ENCODE measurements around the gene PCK2.

- TF ChIP-seq POLR2A (IDR thresholded peaks at IDR 0.05; ENCODE audit: low read depth, low read length), result no peak
- no peak for TF ChIP-seq POLR2AphosphoS5 (IDR thresholded peaks at IDR 0.05; ENCODE audit: low read depth, low read length)
Observed at GRCh38 chr14:24144451-24144850, 50.3 kb downstream of the PCK2 start.

All from GM12892 (cell line).